Effector memory CD4-positive, alpha-beta T cell (primary cell): ENCODE measurements around the gene RALGPS1.
"Not testable (repeated sequence)": the region's sequence is repeated elsewhere in the genome, so short reads cannot be mapped to it uniquely, and the experiment has no call there.

ENCODE experiments used
- DNase-seq, 3 donors: peaks; one replicate each; pipeline ENCODE4 v3.0.0-alpha.2; 2020
- H3K27ac ChIP-seq: 2 replicates; pipeline ENCODE4 v1.7.0; 2013; ENCODE audit warnings: mild to moderate bottlenecking, low read length, moderate library complexity; ENCODE audit not compliant: insufficient read depth, poor library complexity, severe bottlenecking
- H3K27me3 ChIP-seq: replicated peaks from 2 replicates; pipeline ENCODE4 v1.7.0; 2013; ENCODE audit warnings: mild to moderate bottlenecking, low read length; ENCODE audit not compliant: insufficient read depth, control insufficient read depth, poor library complexity, severe bottlenecking
- H3K36me3 ChIP-seq: 2 replicates; pipeline ENCODE4 v1.7.0; 2013; ENCODE audit warnings: mild to moderate bottlenecking, low read length, moderate library complexity; ENCODE audit not compliant: control insufficient read depth, insufficient read depth
- H3K4me1 ChIP-seq: 2 replicates; pipeline ENCODE4 v1.7.0; 2013; ENCODE audit warnings: low read length, mild to moderate bottlenecking; ENCODE audit not compliant: control insufficient read depth, insufficient read depth, poor library complexity, severe bottlenecking
- H3K4me3 ChIP-seq: 2 replicates; pipeline ENCODE4 v1.7.0; 2013; ENCODE audit warnings: low read length, low read depth, mild to moderate bottlenecking; ENCODE audit not compliant: insufficient read depth, poor library complexity, severe bottlenecking
- H3K9me3 ChIP-seq: 2 replicates; pipeline ENCODE4 v1.7.0; 2013; ENCODE audit warnings: mild to moderate bottlenecking, low read length, moderate library complexity; ENCODE audit not compliant: control insufficient read depth

The RALGPS1 gene

GRCh38 chr9:127139071-127139731, 224.6 kb downstream of the RALGPS1 start:
- H3K9me3 ChIP-seq: no peaks in the 10 kb centered on the region
- no peak for DNase-seq

GRCh38 chr9:127139775-127140174, 225.2 kb downstream of the RALGPS1 start:
- H3K36me3 ChIP-seq: no peaks in the 10 kb centered on the region
- H3K27me3 ChIP-seq: no peaks in the 10 kb centered on the region
- no peak for DNase-seq
- no peaks in the 10 kb centered on the region for H3K4me1 ChIP-seq
- no peak overlapping the region for H3K27ac ChIP-seq
- H3K9me3 ChIP-seq: no peaks in the 10 kb centered on the region
- H3K4me3 ChIP-seq: no peak overlapping the region

More at GRCh38 chr9:127139071-127139731, 224.6 kb downstream of the RALGPS1 start:
- Histone ChIP-seq H3K4me1 (no peaks in the 10 kb centered on the region), H3K27me3 (no peaks in the 10 kb centered on the region), H3K27ac (no peak overlapping the region), H3K4me3 (no peak overlapping the region), H3K36me3 (no peaks in the 10 kb centered on the region)

GRCh38 chr9:127140181-127140580, 225.6 kb downstream of the RALGPS1 start:
- Histone ChIP-seq H3K36me3 (no peaks in the 10 kb centered on the region), H3K9me3 (no peaks in the 10 kb centered on the region), H3K4me1 (no peaks in the 10 kb centered on the region), H3K27me3 (no peaks in the 10 kb centered on the region), H3K4me3 (no peak overlapping the region), H3K27ac (no peak overlapping the region)
- DNase-seq: no peak

GRCh38 chr9:127140842-127141675, 226.5 kb downstream of the RALGPS1 start:
- Histone ChIP-seq H3K9me3 (no peaks in the 10 kb centered on the region), H3K4me1 (no peaks in the 10 kb centered on the region), H3K27ac (no peak overlapping the region), H3K27me3 (no peaks in the 10 kb centered on the region), H3K36me3 (no peaks in the 10 kb centered on the region), H3K4me3 (no peak overlapping the region)
- DNase-seq: no peak

GRCh38 chr9:127142291-127142690, 227.7 kb downstream of the RALGPS1 start:
- Histone ChIP-seq H3K36me3 (no peaks in the 10 kb centered on the region), H3K4me1 (no peaks in the 10 kb centered on the region), H3K9me3 (no peaks in the 10 kb centered on the region), H3K27me3 (no peaks in the 10 kb centered on the region), H3K27ac (no peak overlapping the region), H3K4me3 (no peak overlapping the region)
- DNase-seq: no peak

GRCh38 chr9:127142931-127143464, 228.4 kb downstream of the RALGPS1 start:
- H3K4me1 ChIP-seq: no peaks in the 10 kb centered on the region
- DNase-seq: no peak
- no peak overlapping the region for H3K4me3 ChIP-seq
- no peaks in the 10 kb centered on the region for H3K27me3 ChIP-seq
- H3K36me3 ChIP-seq: no peaks in the 10 kb centered on the region
- H3K9me3 ChIP-seq: no peaks in the 10 kb centered on the region
- H3K27ac ChIP-seq: no peak overlapping the region

GRCh38 chr9:127143920-127144465, 229.4 kb downstream of the RALGPS1 start:
- no peaks in the 10 kb centered on the region for H3K36me3 ChIP-seq
- H3K27ac ChIP-seq: no peak overlapping the region
- H3K4me3 ChIP-seq: no peak overlapping the region
- no peaks in the 10 kb centered on the region for H3K27me3 ChIP-seq
- no peaks in the 10 kb centered on the region for H3K4me1 ChIP-seq
- DNase-seq: no peak
- no peaks in the 10 kb centered on the region for H3K9me3 ChIP-seq

GRCh38 chr9:127144670-127145445, 230.3 kb downstream of the RALGPS1 start:
- Histone ChIP-seq H3K4me1 (no peaks in the 10 kb centered on the region), H3K4me3 (no peak overlapping the region), H3K27me3 (no peaks in the 10 kb centered on the region), H3K9me3 (no peaks in the 10 kb centered on the region), H3K27ac (no peak overlapping the region), H3K36me3 (no peaks in the 10 kb centered on the region)
- no peak for DNase-seq

GRCh38 chr9:127146841-127147240, 232.3 kb downstream of the RALGPS1 start:
- not testable (repeated sequence) for H3K4me1 ChIP-seq, H3K4me3 ChIP-seq, H3K27ac ChIP-seq, H3K27me3 ChIP-seq, DNase-seq, H3K9me3 ChIP-seq, H3K36me3 ChIP-seq
